HL-60/S4 (cell line): ENCODE measurements around the gene PTTG1IP.

Source experiments
- in situ Hi-C: fragments of 300-500 bp; cut with MboI; formaldehyde crosslinking; loops from 2 replicates; pipeline ENCODE4 v1.14.3; 2022; ENCODE audit warnings: low sequenced_read_pairs

The PTTG1IP gene

GRCh38 chr21:44867464-44867863 is 6.0 kb downstream of the PTTG1IP start:
- in situ Hi-C loops: no loop called here

- in situ Hi-C loops: no loop called here
These were observed 6.7 kb downstream of the PTTG1IP start for GRCh38 chr21:44866780-44867179.

GRCh38 chr21:44865561-44866280 is 7.8 kb downstream of the PTTG1IP start:
- in situ Hi-C loops: no loop called here

- in situ Hi-C loops: no loop called here
These were observed 10.4 kb downstream of the PTTG1IP start for GRCh38 chr21:44862869-44863685.

GRCh38 chr21:44858791-44859190 is 14.7 kb downstream of the PTTG1IP start:
- in situ Hi-C loops: no loop called here

GRCh38 chr21:44858291-44858690 is 15.2 kb downstream of the PTTG1IP start:
- in situ Hi-C loops: no loop called here

GRCh38 chr21:44857127-44857892 is 16.2 kb downstream of the PTTG1IP start:
- in situ Hi-C loops: no loop called here

- in situ Hi-C loops: no loop called here
These were observed 17.4 kb downstream of the PTTG1IP start for GRCh38 chr21:44856131-44856530.

GRCh38 chr21:44855572-44855971 is 17.9 kb downstream of the PTTG1IP start:
- in situ Hi-C loops: no loop called here

GRCh38 chr21:44854664-44855446 is 18.6 kb downstream of the PTTG1IP start:
- in situ Hi-C loops: no loop called here

GRCh38 chr21:44854391-44854663 is 19.2 kb downstream of the PTTG1IP start:
- in situ Hi-C loops: no loop called here

- in situ Hi-C loops: no loop called here
These were observed 19.7 kb downstream of the PTTG1IP start for GRCh38 chr21:44853601-44854390.

- in situ Hi-C loops: no loop called here
These were observed 22.4 kb downstream of the PTTG1IP start for GRCh38 chr21:44850905-44851657.

- in situ Hi-C loops: no loop called here
These were observed 23.2 kb downstream of the PTTG1IP start for GRCh38 chr21:44850208-44850800.

- in situ Hi-C loops: no loop called here
These were observed 23.8 kb downstream of the PTTG1IP start for GRCh38 chr21:44849616-44850130.

GRCh38 chr21:44848821-44849521 is 24.5 kb downstream of the PTTG1IP start:
- in situ Hi-C loops: no loop called here

- in situ Hi-C loops: no loop called here
These were observed 26.0 kb downstream of the PTTG1IP start for GRCh38 chr21:44847261-44848056.
